ENCODE results near the gene MCM5.

The MCM5 gene

GRCh38 chr22:35455529-35455928 lies 55.6 kb downstream of the MCM5 start:
- Histone ChIP-seq H2BK12ac (ENCODE audit: low read length) (no peak overlapping the region), H3K9ac (ENCODE audit: low read depth, low read length, poor library complexity) (no peak overlapping the region), H3K14ac (ENCODE audit: low read length) (no peak overlapping the region), H3K4me1 (ENCODE audit: control insufficient read depth in 2 of 2, insufficient read depth in 1 of 2, low read depth in 1 of 2, low read length in 2 of 2) (peaks cover 26 to 29% of the 10 kb centered on the region in 2 donors), H2BK15ac (ENCODE audit: low read length) (no peak overlapping the region), H3K4ac (ENCODE audit: low read length) (no peak overlapping the region), H3K27me3 (ENCODE audit: control insufficient read depth in 3 of 3, insufficient read depth in 3 of 3, low read depth in 1 of 3, low read length in 3 of 3) (no peaks in the 10 kb centered on the region), H2AFZ (ENCODE audit: low read length) (no peak overlapping the region), H3K27ac (replicated peaks; ENCODE audit: low read length) (no peak overlapping the region), H2BK120ac (ENCODE audit: low read depth, low read length) (no peak overlapping the region), H3K18ac (ENCODE audit: low read length) (no peak overlapping the region), H3K23ac (ENCODE audit: low read depth, low read length, poor library complexity) (no peak overlapping the region), H4K91ac (ENCODE audit: low read depth, low read length, poor library complexity) (no peak overlapping the region), H3K4me3 (ENCODE audit: low read length in 2 of 2) (no peak overlapping the region), H2BK5ac (ENCODE audit: low read length) (no peak overlapping the region), H4K8ac (ENCODE audit: low read depth, low read length) (no peak overlapping the region), H3K9me3 (replicated peaks in 1 of 2; ENCODE audit: control insufficient read depth in 2 of 2, insufficient read depth in 1 of 2, low read depth in 1 of 2, low read length in 2 of 2) (peaks cover 0 to 2% of the 10 kb centered on the region in 2 donors), H3K79me1 (ENCODE audit: low read depth, low read length) (no peaks in the 10 kb centered on the region), H2AK5ac (ENCODE audit: low read depth, low read length) (no peak overlapping the region), H3K36me3 (replicated peaks in 1 of 2; ENCODE audit: control insufficient read depth in 2 of 2, insufficient read depth in 2 of 2, low read length in 2 of 2) (peaks cover 0 to 4% of the 10 kb centered on the region in 2 donors), H3K4me2 (ENCODE audit: insufficient read depth, low read length, poor library complexity, severe bottlenecking) (no peak overlapping the region)
- no peak for DNase-seq (ENCODE audit: low spot score)
- WGBS, 2 donors (ENCODE audit: extremely low coverage in 2 of 2, insufficient read length in 2 of 2, insufficient replicate concordance in 1 of 2), result no CpG with 5 or more reads among the region's 5 CpGs

- no peak overlapping the region for H2BK5ac ChIP-seq (ENCODE audit: low read length)
- H3K4me2 ChIP-seq (ENCODE audit: insufficient read depth, low read length, poor library complexity, severe bottlenecking), result no peak overlapping the region
- no peaks in the 10 kb centered on the region for H3K27me3 ChIP-seq (ENCODE audit: control insufficient read depth in 3 of 3, insufficient read depth in 3 of 3, low read depth in 1 of 3, low read length in 3 of 3)
- H4K91ac ChIP-seq (ENCODE audit: low read depth, low read length, poor library complexity), result no peak overlapping the region
- H3K18ac ChIP-seq (ENCODE audit: low read length), result peak overlapping the region; percentile 32
- no peak overlapping the region for H4K8ac ChIP-seq (ENCODE audit: low read depth, low read length)
- no peak overlapping the region for H3K9ac ChIP-seq (ENCODE audit: low read depth, low read length, poor library complexity)
- H3K79me1 ChIP-seq (ENCODE audit: low read depth, low read length), result no peaks in the 10 kb centered on the region
- peaks cover 18 to 19% of the 10 kb centered on the region in 2 donors for H3K4me1 ChIP-seq (ENCODE audit: control insufficient read depth in 2 of 2, insufficient read depth in 1 of 2, low read depth in 1 of 2, low read length in 2 of 2)
- no peak overlapping the region for H3K4me3 ChIP-seq (ENCODE audit: low read length in 2 of 2)
- H3K9me3 ChIP-seq (replicated peaks in 1 of 2; ENCODE audit: control insufficient read depth in 2 of 2, insufficient read depth in 1 of 2, low read depth in 1 of 2, low read length in 2 of 2), result peaks cover 0 to 2% of the 10 kb centered on the region in 2 donors
- no peak overlapping the region for H2AK5ac ChIP-seq (ENCODE audit: low read depth, low read length)
- no peak overlapping the region for H3K27ac ChIP-seq (replicated peaks; ENCODE audit: low read length)
- no peak overlapping the region for H3K14ac ChIP-seq (ENCODE audit: low read length)
- H3K36me3 ChIP-seq (replicated peaks in 1 of 2; ENCODE audit: control insufficient read depth in 2 of 2, insufficient read depth in 2 of 2, low read length in 2 of 2), result peaks cover 0 to 2% of the 10 kb centered on the region in 2 donors
- DNase-seq (ENCODE audit: low spot score), result no peak
- no peak overlapping the region for H2AFZ ChIP-seq (ENCODE audit: low read length)
- no peak overlapping the region for H2BK12ac ChIP-seq (ENCODE audit: low read length)
- no peak overlapping the region for H3K23ac ChIP-seq (ENCODE audit: low read depth, low read length, poor library complexity)
- H2BK15ac ChIP-seq (ENCODE audit: low read length), result no peak overlapping the region
- no CpG with 5 or more reads among the region's 10 CpGs for WGBS, 2 donors (ENCODE audit: extremely low coverage in 2 of 2, insufficient read length in 2 of 2, insufficient replicate concordance in 1 of 2)
- H3K4ac ChIP-seq (ENCODE audit: low read length), result no peak overlapping the region
- H2BK120ac ChIP-seq (ENCODE audit: low read depth, low read length), result no peak overlapping the region
Observed at GRCh38 chr22:35456757-35457156, 56.8 kb downstream of the MCM5 start.

GRCh38 chr22:35457729-35458546 lies 58.0 kb downstream of the MCM5 start:
- H3K4me3 ChIP-seq (ENCODE audit: low read length in 2 of 2), result no peak overlapping the region
- H3K9ac ChIP-seq (ENCODE audit: low read depth, low read length, poor library complexity), result no peak overlapping the region
- H3K4ac ChIP-seq (ENCODE audit: low read length), result no peak overlapping the region
- H2BK120ac ChIP-seq (ENCODE audit: low read depth, low read length), result no peak overlapping the region
- no peak overlapping the region for H4K91ac ChIP-seq (ENCODE audit: low read depth, low read length, poor library complexity)
- H3K79me1 ChIP-seq (ENCODE audit: low read depth, low read length), result no peaks in the 10 kb centered on the region
- peak overlapping the region; percentile 16 for H3K27ac ChIP-seq (replicated peaks; ENCODE audit: low read length)
- H3K27me3 ChIP-seq (ENCODE audit: control insufficient read depth in 3 of 3, insufficient read depth in 3 of 3, low read depth in 1 of 3, low read length in 3 of 3), result no peaks in the 10 kb centered on the region
- no peak overlapping the region for H3K4me2 ChIP-seq (ENCODE audit: insufficient read depth, low read length, poor library complexity, severe bottlenecking)
- no peak overlapping the region for H3K23ac ChIP-seq (ENCODE audit: low read depth, low read length, poor library complexity)
- peak overlapping the region; percentile 56 for H2AFZ ChIP-seq (ENCODE audit: low read length)
- H3K4me1 ChIP-seq (ENCODE audit: control insufficient read depth in 2 of 2, insufficient read depth in 1 of 2, low read depth in 1 of 2, low read length in 2 of 2), result peaks cover 16 to 18% of the 10 kb centered on the region in 2 donors
- H4K8ac ChIP-seq (ENCODE audit: low read depth, low read length), result no peak overlapping the region
- peak overlapping the region; percentile 68 for H3K18ac ChIP-seq (ENCODE audit: low read length)
- H2AK5ac ChIP-seq (ENCODE audit: low read depth, low read length), result no peak overlapping the region
- H2BK12ac ChIP-seq (ENCODE audit: low read length), result no peak overlapping the region
- no peak overlapping the region for H2BK15ac ChIP-seq (ENCODE audit: low read length)
- no peak overlapping the region for H3K14ac ChIP-seq (ENCODE audit: low read length)
- H3K9me3 ChIP-seq (replicated peaks in 1 of 2; ENCODE audit: control insufficient read depth in 2 of 2, insufficient read depth in 1 of 2, low read depth in 1 of 2, low read length in 2 of 2), result peaks cover 0 to 2% of the 10 kb centered on the region in 2 donors
- no CpG with 5 or more reads among the region's 9 CpGs for WGBS, 2 donors (ENCODE audit: extremely low coverage in 2 of 2, insufficient read length in 2 of 2, insufficient replicate concordance in 1 of 2)
- no peak for DNase-seq (ENCODE audit: low spot score)
- no peak overlapping the region for H2BK5ac ChIP-seq (ENCODE audit: low read length)
- H3K36me3 ChIP-seq (replicated peaks in 1 of 2; ENCODE audit: control insufficient read depth in 2 of 2, insufficient read depth in 2 of 2, low read length in 2 of 2), result no peaks in the 10 kb centered on the region

- H3K4me2 ChIP-seq (ENCODE audit: insufficient read depth, low read length, poor library complexity, severe bottlenecking), result no peak overlapping the region
- H2AK5ac ChIP-seq (ENCODE audit: low read depth, low read length), result peak overlapping the region; percentile 51
- H3K4ac ChIP-seq (ENCODE audit: low read length), result no peak overlapping the region
- no peak overlapping the region for H2BK12ac ChIP-seq (ENCODE audit: low read length)
- peaks cover 0 to 2% of the 10 kb centered on the region in 2 donors for H3K9me3 ChIP-seq (replicated peaks in 1 of 2; ENCODE audit: control insufficient read depth in 2 of 2, insufficient read depth in 1 of 2, low read depth in 1 of 2, low read length in 2 of 2)
- peak overlapping the region; percentile 23 for H3K23ac ChIP-seq (ENCODE audit: low read depth, low read length, poor library complexity)
- no peaks in the 10 kb centered on the region for H3K27me3 ChIP-seq (ENCODE audit: control insufficient read depth in 3 of 3, insufficient read depth in 3 of 3, low read depth in 1 of 3, low read length in 3 of 3)
- H3K4me3 ChIP-seq (ENCODE audit: low read length in 2 of 2), result no peak overlapping the region
- peaks cover 15 to 18% of the 10 kb centered on the region in 2 donors for H3K4me1 ChIP-seq (ENCODE audit: control insufficient read depth in 2 of 2, insufficient read depth in 1 of 2, low read depth in 1 of 2, low read length in 2 of 2)
- no peak overlapping the region for H4K8ac ChIP-seq (ENCODE audit: low read depth, low read length)
- no peaks in the 10 kb centered on the region for H3K36me3 ChIP-seq (replicated peaks in 1 of 2; ENCODE audit: control insufficient read depth in 2 of 2, insufficient read depth in 2 of 2, low read length in 2 of 2)
- WGBS, 2 donors (ENCODE audit: extremely low coverage in 2 of 2, insufficient read length in 2 of 2, insufficient replicate concordance in 1 of 2), result no CpG with 5 or more reads among the region's 18 CpGs
- H3K9ac ChIP-seq (ENCODE audit: low read depth, low read length, poor library complexity), result no peak overlapping the region
- no peak overlapping the region for H3K14ac ChIP-seq (ENCODE audit: low read length)
- H2AFZ ChIP-seq (ENCODE audit: low read length), result peak overlapping the region; percentile 56
- H2BK5ac ChIP-seq (ENCODE audit: low read length), result peak overlapping the region; percentile 21
- H2BK120ac ChIP-seq (ENCODE audit: low read depth, low read length), result no peak overlapping the region
- H2BK15ac ChIP-seq (ENCODE audit: low read length), result peak overlapping the region; percentile 52
- no peaks in the 10 kb centered on the region for H3K79me1 ChIP-seq (ENCODE audit: low read depth, low read length)
- no peak for DNase-seq (ENCODE audit: low spot score)
- H4K91ac ChIP-seq (ENCODE audit: low read depth, low read length, poor library complexity), result no peak overlapping the region
- H3K27ac ChIP-seq (replicated peaks; ENCODE audit: low read length), result no peak overlapping the region
- H3K18ac ChIP-seq (ENCODE audit: low read length), result peak overlapping the region; percentile 90
Observed at GRCh38 chr22:35458547-35459422, 58.8 kb downstream of the MCM5 start.
